ENCODE results near the gene SLC2A4RG. TPM values are rescaled to one million over a fixed set of nuclear protein-coding genes. Genes with fewer than 3 reads are reported as not detected.

Gene SLC2A4RG
- total RNA-seq, 1 donor from 2014 or later: 53.0 TPM

GRCh38 chr20:63749597-63750508 lies 10.3 kb downstream of the SLC2A4RG start:
- no peaks in the 10 kb centered on the region for H3K9me3 Mint-ChIP-seq
- peaks cover 9% of the 10 kb centered on the region for H3K4me1 Mint-ChIP-seq (ENCODE audit: low read depth)
- intact Hi-C loops (cut with micrococcal nuclease): no loop called here
- peak overlapping the region; percentile 55 for H3K27ac Mint-ChIP-seq
- no peak for DNase-seq (ENCODE audit: low spot score)
- no peaks in the 10 kb centered on the region for H3K27me3 Mint-ChIP-seq (ENCODE audit: low read depth)
- H3K4me3 Mint-ChIP-seq (ENCODE audit: low read depth): no peak overlapping the region
- no peaks in the 10 kb centered on the region for H3K36me3 Mint-ChIP-seq (ENCODE audit: low read depth)

GRCh38 chr20:63750807-63751470 lies 11.4 kb downstream of the SLC2A4RG start:
- Mint-ChIP-seq H3K4me3 (ENCODE audit: low read depth) (peak overlapping the region; percentile 30), H3K9me3 (no peaks in the 10 kb centered on the region), H3K27ac (peak overlapping the region; percentile 82), H3K36me3 (ENCODE audit: low read depth) (no peaks in the 10 kb centered on the region), H3K27me3 (ENCODE audit: low read depth) (peaks cover 2% of the 10 kb centered on the region), H3K4me1 (ENCODE audit: low read depth) (peaks cover 10% of the 10 kb centered on the region)
- peak; percentile 44 for DNase-seq (ENCODE audit: low spot score)
- intact Hi-C loops (cut with micrococcal nuclease): no loop called here

- H3K27me3 Mint-ChIP-seq (ENCODE audit: low read depth): peaks cover 3% of the 10 kb centered on the region
- DNase-seq (ENCODE audit: low spot score): no peak
- intact Hi-C loops (cut with micrococcal nuclease): no loop called here
- peaks cover 15% of the 10 kb centered on the region for H3K4me1 Mint-ChIP-seq (ENCODE audit: low read depth)
- H3K36me3 Mint-ChIP-seq (ENCODE audit: low read depth): no peaks in the 10 kb centered on the region
- peak overlapping the region; percentile 82 for H3K27ac Mint-ChIP-seq
- no peaks in the 10 kb centered on the region for H3K9me3 Mint-ChIP-seq
- peak overlapping the region; percentile 30 for H3K4me3 Mint-ChIP-seq (ENCODE audit: low read depth)
Measured at GRCh38 chr20:63751471-63752271, 12.1 kb downstream of the SLC2A4RG start.

- no peak for DNase-seq (ENCODE audit: low spot score)
Measured at GRCh38 chr20:63752411-63753101, 13.0 kb downstream of the SLC2A4RG start.

GRCh38 chr20:63753381-63753780 lies 13.8 kb downstream of the SLC2A4RG start:
- no peaks in the 10 kb centered on the region for H3K9me3 Mint-ChIP-seq
- H3K27ac Mint-ChIP-seq: no peak overlapping the region

More at GRCh38 chr20:63752411-63753101, 13.0 kb downstream of the SLC2A4RG start:
- Mint-ChIP-seq H3K27me3 (ENCODE audit: low read depth) (peaks cover 6% of the 10 kb centered on the region), H3K9me3 (no peaks in the 10 kb centered on the region), H3K4me1 (ENCODE audit: low read depth) (peaks cover 16% of the 10 kb centered on the region), H3K36me3 (ENCODE audit: low read depth) (no peaks in the 10 kb centered on the region), H3K27ac (no peak overlapping the region), H3K4me3 (ENCODE audit: low read depth) (no peak overlapping the region)
- intact Hi-C loops (cut with micrococcal nuclease): no loop called here

GRCh38 chr20:63754008-63754407 lies 14.4 kb downstream of the SLC2A4RG start:
- DNase-seq (ENCODE audit: low spot score): no peak
- intact Hi-C loops (cut with micrococcal nuclease): no loop called here
- peaks cover 16% of the 10 kb centered on the region for H3K4me1 Mint-ChIP-seq (ENCODE audit: low read depth)
- H3K9me3 Mint-ChIP-seq: no peaks in the 10 kb centered on the region
- H3K36me3 Mint-ChIP-seq (ENCODE audit: low read depth): no peaks in the 10 kb centered on the region
- H3K4me3 Mint-ChIP-seq (ENCODE audit: low read depth): no peak overlapping the region
- H3K27ac Mint-ChIP-seq: no peak overlapping the region
- H3K27me3 Mint-ChIP-seq (ENCODE audit: low read depth): peaks cover 9% of the 10 kb centered on the region

More at GRCh38 chr20:63753381-63753780, 13.8 kb downstream of the SLC2A4RG start:
- Mint-ChIP-seq H3K36me3 (ENCODE audit: low read depth) (no peaks in the 10 kb centered on the region), H3K4me3 (ENCODE audit: low read depth) (no peak overlapping the region), H3K4me1 (ENCODE audit: low read depth) (peaks cover 16% of the 10 kb centered on the region), H3K27me3 (ENCODE audit: low read depth) (peaks cover 7% of the 10 kb centered on the region)
- DNase-seq (ENCODE audit: low spot score): no peak
- intact Hi-C loops (cut with micrococcal nuclease): no loop called here

- Mint-ChIP-seq H3K4me3 (ENCODE audit: low read depth) (no peak overlapping the region), H3K9me3 (no peaks in the 10 kb centered on the region), H3K36me3 (ENCODE audit: low read depth) (no peaks in the 10 kb centered on the region), H3K27ac (no peak overlapping the region), H3K4me1 (ENCODE audit: low read depth) (peaks cover 12% of the 10 kb centered on the region), H3K27me3 (ENCODE audit: low read depth) (peaks cover 13% of the 10 kb centered on the region)
- intact Hi-C loops (cut with micrococcal nuclease): no loop called here
- no peak for DNase-seq (ENCODE audit: low spot score)
Measured at GRCh38 chr20:63755933-63756647, 16.5 kb downstream of the SLC2A4RG start.

GRCh38 chr20:63756648-63756991 lies 17.0 kb downstream of the SLC2A4RG start:
- no peak overlapping the region for H3K27ac Mint-ChIP-seq
- H3K4me3 Mint-ChIP-seq (ENCODE audit: low read depth): no peak overlapping the region
- no peaks in the 10 kb centered on the region for H3K36me3 Mint-ChIP-seq (ENCODE audit: low read depth)
- intact Hi-C loops (cut with micrococcal nuclease): no loop called here
- H3K9me3 Mint-ChIP-seq: no peaks in the 10 kb centered on the region
- H3K4me1 Mint-ChIP-seq (ENCODE audit: low read depth): peaks cover 9% of the 10 kb centered on the region
- DNase-seq (ENCODE audit: low spot score): no peak
- H3K27me3 Mint-ChIP-seq (ENCODE audit: low read depth): peaks cover 13% of the 10 kb centered on the region

- no peak overlapping the region for H3K4me3 Mint-ChIP-seq (ENCODE audit: low read depth)
- H3K9me3 Mint-ChIP-seq: no peaks in the 10 kb centered on the region
- no peak overlapping the region for H3K27ac Mint-ChIP-seq
- peaks cover 14% of the 10 kb centered on the region for H3K27me3 Mint-ChIP-seq (ENCODE audit: low read depth)
- intact Hi-C loops (cut with micrococcal nuclease): no loop called here
- peaks cover 7% of the 10 kb centered on the region for H3K4me1 Mint-ChIP-seq (ENCODE audit: low read depth)
- no peaks in the 10 kb centered on the region for H3K36me3 Mint-ChIP-seq (ENCODE audit: low read depth)
- no peak for DNase-seq (ENCODE audit: low spot score)
Measured at GRCh38 chr20:63758152-63758551, 18.6 kb downstream of the SLC2A4RG start.

- Mint-ChIP-seq H3K27ac (no peak overlapping the region), H3K27me3 (ENCODE audit: low read depth) (peaks cover 16% of the 10 kb centered on the region), H3K9me3 (no peaks in the 10 kb centered on the region)
Measured at GRCh38 chr20:63759377-63759901, 19.9 kb downstream of the SLC2A4RG start.

GRCh38 chr20:63765082-63765873 lies 25.7 kb downstream of the SLC2A4RG start:
- Mint-ChIP-seq H3K27me3 (ENCODE audit: low read depth) (peaks cover 3% of the 10 kb centered on the region), H3K4me3 (ENCODE audit: low read depth) (no peak overlapping the region), H3K36me3 (ENCODE audit: low read depth) (no peaks in the 10 kb centered on the region), H3K9me3 (no peaks in the 10 kb centered on the region), H3K4me1 (ENCODE audit: low read depth) (no peaks in the 10 kb centered on the region), H3K27ac (no peak overlapping the region)
- no peak for DNase-seq (ENCODE audit: low spot score)
- intact Hi-C loops (cut with micrococcal nuclease): no loop called here

More at GRCh38 chr20:63759377-63759901, 19.9 kb downstream of the SLC2A4RG start:
- H3K4me1 Mint-ChIP-seq (ENCODE audit: low read depth): peaks cover 7% of the 10 kb centered on the region
- intact Hi-C loops (cut with micrococcal nuclease): no loop called here
- H3K36me3 Mint-ChIP-seq (ENCODE audit: low read depth): no peaks in the 10 kb centered on the region
- H3K4me3 Mint-ChIP-seq (ENCODE audit: low read depth): no peak overlapping the region
- no peak for DNase-seq (ENCODE audit: low spot score)
